Measurements from ENCODE around the gene GIPC2.
"Not testable (repeated sequence)": the region's sequence is repeated elsewhere in the genome, so short reads cannot be mapped to it uniquely, and the experiment has no call there.

GIPC2 gene

DNA sequence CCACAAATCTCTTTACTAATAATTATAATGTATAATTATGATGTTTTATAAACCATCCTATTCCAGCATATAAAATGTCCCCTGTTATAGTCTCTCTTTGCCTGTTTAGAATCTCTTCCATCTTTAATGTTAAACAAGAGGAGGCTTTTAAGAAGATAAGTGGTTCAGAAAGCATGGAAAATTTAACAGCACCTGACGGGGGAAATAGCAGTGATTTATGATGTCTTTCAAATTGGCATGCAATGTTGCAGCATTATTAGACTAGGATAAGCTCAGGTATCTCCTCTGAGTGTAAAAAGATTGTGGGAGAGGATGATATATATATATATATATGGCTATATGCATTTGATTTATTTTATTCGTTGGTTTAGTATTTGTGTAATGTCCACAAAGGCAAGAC, 24.4 kb downstream of the GIPC2 start:
- no peak for DNase-seq

GRCh38 chr1:78070758-78071157, 25.0 kb downstream of the GIPC2 start:
- no peak for DNase-seq

GRCh38 chr1:78071696-78072095, 25.9 kb downstream of the GIPC2 start:
- DNase-seq = no peak

- DNase-seq = no peak
Measured at GRCh38 chr1:78072216-78072615, 26.4 kb downstream of the GIPC2 start.

- DNase-seq = no peak
Measured at GRCh38 chr1:78073441-78073840, 27.7 kb downstream of the GIPC2 start.

- no peak for DNase-seq
Measured at GRCh38 chr1:78075621-78076020, 29.9 kb downstream of the GIPC2 start.

DNA sequence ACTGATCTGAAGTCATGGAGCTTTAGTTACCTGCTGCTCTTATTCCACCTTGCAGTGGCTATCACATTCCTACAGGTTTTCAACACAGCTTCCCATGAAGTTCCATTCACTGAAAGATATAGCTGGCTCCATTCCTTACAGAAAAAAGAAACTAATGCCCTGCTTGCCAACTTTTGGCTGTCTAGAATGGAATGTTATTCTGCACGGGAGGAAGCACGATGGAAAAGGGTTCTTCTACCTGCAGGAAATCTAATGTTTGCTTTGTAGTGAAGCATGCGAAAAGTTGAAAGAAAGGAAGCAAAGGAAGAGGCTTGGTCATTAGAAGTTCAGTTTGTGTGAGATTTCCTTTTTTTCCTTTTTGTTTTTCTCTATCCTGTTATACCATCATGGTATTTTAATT, 32.6 kb downstream of the GIPC2 start:
- DNase-seq = no peak

DNA sequence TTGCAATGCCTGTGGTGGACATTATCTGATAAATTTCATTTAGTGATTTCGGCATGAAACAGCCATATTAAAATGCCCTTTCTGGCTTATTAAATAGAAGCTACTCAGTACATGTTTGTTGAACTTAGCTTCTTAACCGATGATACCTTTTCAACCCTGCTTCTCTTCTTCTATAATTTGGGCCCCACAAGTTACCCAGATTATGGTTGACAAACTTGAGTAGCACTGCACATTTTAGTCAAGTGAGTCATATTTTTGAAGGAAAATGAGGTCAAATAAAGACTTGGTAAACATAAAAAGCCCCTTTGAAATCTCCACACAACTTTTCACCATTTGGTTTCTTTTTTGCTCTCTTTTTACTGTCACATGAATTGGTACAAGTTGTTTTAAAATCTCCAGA, 33.8 kb downstream of the GIPC2 start:
- no peak for DNase-seq

GRCh38 chr1:78080767-78081166, 35.0 kb downstream of the GIPC2 start:
- no peak for DNase-seq

GRCh38 chr1:78081980-78082860, 36.5 kb downstream of the GIPC2 start:
- no peak for DNase-seq

GRCh38 chr1:78084639-78085038, 38.9 kb downstream of the GIPC2 start:
- DNase-seq = not testable (repeated sequence)

DNA sequence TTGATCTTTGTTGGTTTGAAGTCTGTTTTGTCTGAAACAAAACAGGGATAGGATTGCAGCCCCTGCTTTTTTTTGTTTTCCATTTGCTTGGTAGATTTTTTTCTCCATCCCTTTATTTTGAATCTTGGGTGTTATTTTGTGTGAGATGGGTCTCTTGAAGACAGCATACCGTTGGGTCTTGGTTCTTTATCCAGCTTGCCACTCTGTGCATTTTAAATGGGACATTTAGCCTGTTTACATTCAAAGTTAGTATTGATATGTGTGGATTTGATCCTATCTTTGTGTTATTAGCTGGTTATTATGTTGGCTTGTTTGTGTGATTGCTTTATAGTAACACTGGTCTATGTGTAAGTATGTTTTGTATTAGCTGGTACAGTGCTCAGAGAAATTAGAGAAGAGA, 40.9 kb downstream of the GIPC2 start:
- DNase-seq = no peak

DNA sequence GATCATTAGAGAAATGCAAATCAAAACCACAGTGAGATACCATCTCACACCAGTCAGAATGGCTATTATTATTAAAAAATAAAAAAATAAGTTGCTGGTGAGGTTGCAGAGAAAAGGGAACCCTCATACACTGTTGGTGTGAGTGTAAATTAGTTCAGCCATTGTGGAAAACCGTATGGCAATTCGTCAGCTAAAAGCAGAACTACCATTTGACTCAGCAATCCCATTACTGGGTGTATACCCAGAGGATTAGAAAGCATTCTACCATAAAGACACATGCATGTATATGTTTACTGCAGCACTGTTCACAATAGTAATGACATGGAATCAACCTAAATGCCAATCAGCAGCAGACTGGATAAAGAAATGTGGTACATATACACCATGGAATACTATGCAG, 42.2 kb downstream of the GIPC2 start:
- no peak for DNase-seq

GRCh38 chr1:78088486-78088885, 42.7 kb downstream of the GIPC2 start:
- DNase-seq = no peak

GRCh38 chr1:78089010-78089409, 43.2 kb downstream of the GIPC2 start:
- DNase-seq = no peak

DNA sequence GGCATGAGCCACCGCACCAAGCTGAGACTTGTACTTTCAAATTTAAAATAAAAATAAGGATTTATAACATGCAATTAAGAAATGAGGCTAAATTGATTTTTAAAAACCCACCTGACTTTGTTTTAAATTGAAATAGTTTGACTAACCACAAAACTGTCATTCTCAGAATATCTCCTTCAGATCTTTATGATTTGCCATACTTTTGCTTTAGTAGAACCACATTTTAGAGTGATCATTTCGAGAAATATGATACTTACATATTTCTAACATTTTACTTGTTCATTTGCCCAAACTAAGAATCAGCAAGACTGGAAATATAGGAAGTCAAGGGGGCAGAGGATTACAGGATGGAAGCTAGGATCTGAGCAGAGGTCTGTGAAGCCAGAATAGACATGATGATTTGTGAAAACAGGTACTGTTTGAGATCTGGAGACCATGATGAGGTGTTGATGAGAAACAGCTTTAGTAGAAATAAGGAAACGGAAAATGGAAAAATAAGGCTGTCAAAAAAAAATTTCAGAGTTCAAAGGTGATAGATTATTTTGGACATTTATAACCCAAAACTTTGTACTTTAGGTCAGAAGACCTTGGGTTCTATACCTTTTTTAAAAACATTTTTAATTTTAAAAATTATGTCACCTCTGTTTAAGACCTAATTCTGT, 44.8 kb downstream of the GIPC2 start:
- DNase-seq = no peak

DNA sequence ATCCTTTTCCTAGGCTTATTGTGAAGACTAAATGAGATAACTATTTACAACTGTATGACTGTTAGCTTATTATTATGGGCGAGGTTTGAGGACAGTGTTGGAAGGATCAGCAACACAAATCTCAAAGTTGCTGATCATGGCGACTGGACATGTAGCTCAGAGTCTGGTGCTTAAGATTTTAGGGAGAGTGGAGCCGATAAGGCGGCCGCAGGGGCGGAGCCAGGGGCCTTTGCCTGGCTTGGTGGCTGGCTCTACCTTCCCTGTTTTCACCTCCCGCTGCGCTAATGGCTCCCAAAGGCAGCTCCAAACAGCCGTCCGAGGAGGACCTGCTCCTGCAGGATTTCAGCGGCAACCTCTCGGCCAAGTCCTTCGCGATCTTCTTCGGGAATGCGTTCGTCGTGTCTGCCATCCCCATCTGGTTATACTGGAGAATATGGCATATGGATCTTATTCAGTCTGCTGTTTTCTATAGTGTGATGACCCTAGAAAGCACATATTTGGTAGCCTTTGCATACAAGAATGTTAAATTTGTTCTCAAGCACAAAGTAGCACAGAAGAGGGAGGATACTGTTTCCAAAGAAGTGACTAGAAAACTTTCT, 45.5 kb downstream of the GIPC2 start:
- DNase-seq = no peak

GRCh38 chr1:78091886-78092285, 46.1 kb downstream of the GIPC2 start:
- no peak for DNase-seq

- DNase-seq = no peak
Measured at GRCh38 chr1:78092643-78093042, 46.9 kb downstream of the GIPC2 start.

GRCh38 chr1:78093560-78093959, 47.8 kb downstream of the GIPC2 start:
- no peak for DNase-seq

- DNase-seq = no peak
Measured at GRCh38 chr1:78094639-78095038, 48.9 kb downstream of the GIPC2 start.

GRCh38 chr1:78095593-78095992, 49.8 kb downstream of the GIPC2 start:
- DNase-seq = no peak

DNA sequence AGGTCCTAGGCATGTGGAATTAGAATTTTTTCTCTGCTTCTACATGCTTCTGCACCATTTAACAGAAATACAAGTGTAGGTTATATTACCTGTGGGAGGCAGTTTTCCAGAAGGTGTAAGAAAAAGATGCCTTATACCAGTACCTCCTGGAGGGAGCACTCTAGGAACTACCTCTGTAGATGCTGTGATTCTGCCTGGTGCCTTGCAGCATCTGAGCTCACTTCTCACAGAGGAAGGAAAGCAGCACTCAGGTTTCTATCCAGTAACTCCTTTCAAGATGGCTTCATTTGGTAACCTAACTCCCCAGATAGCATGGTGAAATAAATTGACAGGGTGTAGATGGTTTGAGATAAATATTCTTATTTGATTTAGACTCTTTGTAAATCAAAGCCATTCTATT, 50.3 kb downstream of the GIPC2 start:
- no peak for DNase-seq

- DNase-seq = no peak
Measured at GRCh38 chr1:78096976-78097375, 51.2 kb downstream of the GIPC2 start.
